ENCODE results near the gene ZNF687.

The ZNF687 gene

DNA sequence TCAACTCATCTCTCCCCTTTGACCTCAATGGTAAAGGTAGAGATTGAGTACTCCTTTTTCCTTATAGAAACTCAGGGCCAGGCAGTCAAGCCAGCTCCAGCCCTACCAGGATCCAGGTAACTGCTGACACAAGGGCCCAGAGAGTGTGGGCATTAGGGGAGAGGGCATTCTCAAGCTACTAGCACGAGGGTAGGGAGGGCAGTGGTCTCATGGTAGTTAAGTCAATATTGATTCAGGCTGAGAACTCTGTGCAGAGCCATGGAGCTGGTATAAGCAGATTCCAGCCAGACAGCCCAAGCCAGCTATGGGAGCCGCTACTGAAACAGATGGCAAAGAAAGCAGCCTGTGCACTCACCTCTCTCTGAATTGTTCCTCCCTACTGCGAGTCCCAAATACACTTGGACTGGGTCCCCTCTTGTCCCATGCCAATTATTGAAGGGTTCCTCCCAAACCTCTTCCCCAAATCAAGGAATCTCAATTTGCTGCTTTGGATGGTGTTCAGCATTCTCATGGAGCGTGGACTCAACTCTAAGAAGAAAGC, 42.4 kb downstream of the ZNF687 start:
- no peak for FAIRE-seq
- no peak for DNase-seq (ENCODE audit: insufficient read length)
- TF ChIP-seq TAF1 (IDR thresholded peaks at IDR 0.05; ENCODE audit: borderline replicate concordance, low read depth, low read length) (no peak), POLR2A (IDR thresholded peaks at IDR 0.05; ENCODE audit: low read depth, low read length) (no peak)

- DNase-seq (ENCODE audit: insufficient read length) (no peak), FAIRE-seq (no peak)
- TF ChIP-seq POLR2AphosphoS5 (IDR thresholded peaks at IDR 0.05; ENCODE audit: low read depth, low read length) (no peak), POLR2A (IDR thresholded peaks at IDR 0.05; ENCODE audit: low read depth, low read length) (no peak), TAF1 (IDR thresholded peaks at IDR 0.05; ENCODE audit: borderline replicate concordance, low read depth, low read length) (no peak)
Observed at GRCh38 chr1:151325231-151325630, 43.1 kb downstream of the ZNF687 start.

- no peak; the same call in 1 of the 2 replicates for TF ChIP-seq POLR2AphosphoS5 (IDR thresholded peaks at IDR 0.05; ENCODE audit: low read depth, low read length)
- no peak for TF ChIP-seq POLR2A (IDR thresholded peaks at IDR 0.05; ENCODE audit: low read depth, low read length)
- TF ChIP-seq TAF1 (IDR thresholded peaks at IDR 0.05; ENCODE audit: borderline replicate concordance, low read depth, low read length), result no peak
- peak; percentile 24 for FAIRE-seq
- no peak for DNase-seq (ENCODE audit: insufficient read length)
Observed at GRCh38 chr1:151325646-151326429, 43.7 kb downstream of the ZNF687 start.

- TF ChIP-seq POLR2A (IDR thresholded peaks at IDR 0.05; ENCODE audit: low read depth, low read length) (peak; percentile 64; the same call in 1 of the 2 replicates), TAF1 (IDR thresholded peaks at IDR 0.05; ENCODE audit: borderline replicate concordance, low read depth, low read length) (no peak), POLR2AphosphoS5 (IDR thresholded peaks at IDR 0.05; ENCODE audit: low read depth, low read length) (peak; percentile 68; the same call in 1 of the 2 replicates)
- FAIRE-seq, result no peak
- DNase-seq (ENCODE audit: insufficient read length), result peak; percentile 75
Observed at GRCh38 chr1:151326619-151327222, 44.6 kb downstream of the ZNF687 start.

DNA sequence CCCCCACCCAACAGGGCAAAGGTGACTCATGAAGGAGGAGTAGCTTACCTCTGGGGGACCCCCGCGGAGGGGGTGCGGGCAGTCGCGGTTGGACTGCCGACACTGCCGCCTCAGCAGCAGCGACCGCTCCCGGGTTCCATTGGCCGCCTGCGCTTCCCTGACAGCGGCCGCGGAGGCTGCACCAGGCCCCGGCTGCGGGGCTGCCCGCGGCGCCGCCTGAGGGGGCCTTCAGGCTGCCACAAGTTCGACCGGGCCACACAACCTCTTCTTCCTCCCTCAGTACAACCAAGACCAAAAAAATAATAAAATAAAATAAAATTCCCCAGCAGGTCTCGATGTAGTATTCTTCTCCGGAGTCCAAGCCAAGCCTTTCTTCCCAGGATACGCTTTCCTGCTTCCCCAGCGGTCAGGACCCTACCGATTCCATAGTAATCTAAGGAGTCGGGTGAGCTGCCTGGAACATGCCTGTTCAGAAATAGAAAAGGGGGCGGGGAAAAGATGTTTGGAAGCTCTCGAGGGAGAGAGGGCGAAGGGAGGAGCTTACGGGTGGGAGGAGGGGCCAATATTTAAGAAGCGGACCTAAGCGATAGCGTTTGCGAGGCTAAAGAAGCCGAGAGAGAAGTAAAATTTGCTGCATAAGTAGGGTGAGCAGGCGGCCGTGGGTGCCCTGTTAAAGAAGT, 45.3 kb downstream of the ZNF687 start, which contains the start of gene PI4KB:
Gene PI4KB (minus strand): TSS at position 194 of the 680 bp plus-strand sequence. CDS start 10,935 bp downstream, outside the sequence.
- DNase-seq (ENCODE audit: insufficient read length) (peak; percentile 87), FAIRE-seq (peak; percentile 86)
- TF ChIP-seq POLR2A (IDR thresholded peaks at IDR 0.05; ENCODE audit: low read depth, low read length) (peak; percentile 66), POLR2AphosphoS5 (IDR thresholded peaks at IDR 0.05; ENCODE audit: low read depth, low read length) (peak; percentile 32; the same call in 1 of the 2 replicates), TAF1 (IDR thresholded peaks at IDR 0.05; ENCODE audit: borderline replicate concordance, low read depth, low read length) (no peak)

DNA sequence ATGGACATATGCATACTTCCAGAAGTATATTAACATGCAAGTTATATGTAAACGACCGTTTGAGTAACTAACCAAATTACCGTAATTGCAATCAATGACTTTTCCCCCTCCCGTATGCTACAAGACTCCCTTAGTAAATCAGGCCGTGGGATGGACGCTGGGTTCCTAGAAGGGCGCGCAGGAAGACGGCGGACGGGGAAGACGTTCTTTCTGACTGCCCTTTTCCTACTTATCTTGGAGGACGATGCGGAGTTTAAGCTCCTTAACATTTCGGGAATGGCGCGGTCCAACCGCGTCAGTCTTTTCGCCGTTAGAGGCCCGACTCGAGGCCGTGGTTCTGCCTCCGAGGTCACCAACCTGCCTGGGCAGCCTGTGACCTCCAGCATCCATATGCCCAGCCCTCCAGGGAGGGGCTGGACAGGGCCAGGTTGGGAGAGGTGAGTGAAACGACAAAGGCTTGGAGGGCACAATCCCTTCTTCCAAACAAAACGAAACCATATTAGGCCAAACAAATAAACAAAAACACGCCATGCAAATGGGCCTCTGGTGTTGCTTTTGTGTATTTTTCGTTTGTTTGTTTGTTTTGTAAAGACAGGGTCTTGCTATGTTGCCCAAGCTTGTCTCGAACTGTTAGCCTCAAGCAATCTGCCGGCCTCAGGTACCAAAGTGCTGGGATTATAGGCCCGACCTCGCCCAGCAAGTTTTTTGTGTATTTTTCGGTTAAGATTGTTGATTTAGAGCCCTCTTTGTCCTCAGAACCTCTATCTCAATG, 46.0 kb downstream of the ZNF687 start:
- TF ChIP-seq TAF1 (IDR thresholded peaks at IDR 0.05; ENCODE audit: borderline replicate concordance, low read depth, low read length), result no peak
- TF ChIP-seq POLR2A (IDR thresholded peaks at IDR 0.05; ENCODE audit: low read depth, low read length), result no peak
- TF ChIP-seq POLR2AphosphoS5 (IDR thresholded peaks at IDR 0.05; ENCODE audit: low read depth, low read length), result no peak
- FAIRE-seq, result peak; percentile 53
- no peak for DNase-seq (ENCODE audit: insufficient read length)

DNA sequence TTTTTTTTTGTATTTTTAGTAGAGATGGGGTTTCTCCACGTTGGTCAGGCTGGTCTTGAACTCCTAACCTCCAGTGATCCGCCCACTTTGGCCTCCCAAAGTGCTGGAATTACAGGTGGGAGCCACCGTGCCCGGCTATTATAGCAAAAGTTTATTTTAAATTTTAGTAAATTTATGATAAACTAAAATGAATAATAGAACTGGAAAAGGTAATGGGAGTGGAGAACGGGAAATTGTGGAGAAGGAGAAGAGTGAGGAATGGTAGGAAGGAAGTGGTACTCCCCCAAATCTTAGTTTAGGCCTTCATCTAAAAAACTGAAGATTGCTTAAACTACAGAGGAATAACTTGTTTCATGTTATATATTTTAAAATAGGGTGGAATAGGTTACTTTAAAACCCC, 52.7 kb downstream of the ZNF687 start:
- DNase-seq (ENCODE audit: insufficient read length), result no peak
- FAIRE-seq, result no peak
- TF ChIP-seq POLR2AphosphoS5 (IDR thresholded peaks at IDR 0.05; ENCODE audit: low read depth, low read length), result no peak
- TF ChIP-seq POLR2A (IDR thresholded peaks at IDR 0.05; ENCODE audit: low read depth, low read length), result no peak
- no peak for TF ChIP-seq TAF1 (IDR thresholded peaks at IDR 0.05; ENCODE audit: borderline replicate concordance, low read depth, low read length)

DNA sequence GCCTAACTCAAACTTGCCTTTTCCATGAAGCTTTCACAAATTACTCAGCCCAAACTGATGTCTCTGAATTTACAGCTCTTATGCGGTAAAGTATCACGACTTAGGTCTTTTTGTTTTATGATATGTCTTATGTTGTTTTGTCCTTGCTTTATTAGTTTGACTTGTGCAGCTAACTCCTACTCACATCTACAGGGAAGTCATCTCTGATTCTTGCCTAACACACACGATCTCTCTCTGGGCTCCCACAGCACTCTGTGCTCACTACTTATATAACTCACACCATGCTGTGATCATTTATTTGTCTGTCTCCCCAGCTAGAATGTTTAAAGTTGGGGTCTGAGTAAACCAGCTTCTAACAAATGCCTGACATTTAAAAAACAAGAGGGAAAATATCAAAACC, 54.5 kb downstream of the ZNF687 start:
- TF ChIP-seq TAF1 (IDR thresholded peaks at IDR 0.05; ENCODE audit: borderline replicate concordance, low read depth, low read length), result no peak
- no peak for TF ChIP-seq POLR2AphosphoS5 (IDR thresholded peaks at IDR 0.05; ENCODE audit: low read depth, low read length)
- no peak for TF ChIP-seq POLR2A (IDR thresholded peaks at IDR 0.05; ENCODE audit: low read depth, low read length)
- DNase-seq (ENCODE audit: insufficient read length), result no peak

GRCh38 chr1:151340870-151341754, 59.0 kb downstream of the ZNF687 start:
- FAIRE-seq, result peak; percentile 63
- TF ChIP-seq TAF1 (IDR thresholded peaks at IDR 0.05; ENCODE audit: borderline replicate concordance, low read depth, low read length) (no peak), POLR2AphosphoS5 (IDR thresholded peaks at IDR 0.05; ENCODE audit: low read depth, low read length) (peak; percentile 50; the same call in 1 of the 2 replicates), POLR2A (IDR thresholded peaks at IDR 0.05; ENCODE audit: low read depth, low read length) (peak; percentile 56; the same call in 1 of the 2 replicates)

More for the DNA sequence above, 54.5 kb downstream of the ZNF687 start:
- no peak for FAIRE-seq

More at GRCh38 chr1:151340870-151341754, 59.0 kb downstream of the ZNF687 start:
- no peak for DNase-seq (ENCODE audit: insufficient read length)
